ENCODE measurements around the gene SMIM24.

The SMIM24 gene

GRCh38 chr19:3504735-3505134 is 24.4 kb upstream of the SMIM24 start:
- no peak overlapping the region for H3K4me3 ChIP-seq (ENCODE audit: low read depth, low read length)
- no peak for TF ChIP-seq CTCF (IDR thresholded peaks at IDR 0.05; ENCODE audit: low read depth, low read length, missing control alignments)
- DNase-seq (ENCODE audit: low read depth): no peak
- in situ Hi-C loops (cut with HindIII; ENCODE audit: low sequenced_read_pairs): no loop called here

DNA sequence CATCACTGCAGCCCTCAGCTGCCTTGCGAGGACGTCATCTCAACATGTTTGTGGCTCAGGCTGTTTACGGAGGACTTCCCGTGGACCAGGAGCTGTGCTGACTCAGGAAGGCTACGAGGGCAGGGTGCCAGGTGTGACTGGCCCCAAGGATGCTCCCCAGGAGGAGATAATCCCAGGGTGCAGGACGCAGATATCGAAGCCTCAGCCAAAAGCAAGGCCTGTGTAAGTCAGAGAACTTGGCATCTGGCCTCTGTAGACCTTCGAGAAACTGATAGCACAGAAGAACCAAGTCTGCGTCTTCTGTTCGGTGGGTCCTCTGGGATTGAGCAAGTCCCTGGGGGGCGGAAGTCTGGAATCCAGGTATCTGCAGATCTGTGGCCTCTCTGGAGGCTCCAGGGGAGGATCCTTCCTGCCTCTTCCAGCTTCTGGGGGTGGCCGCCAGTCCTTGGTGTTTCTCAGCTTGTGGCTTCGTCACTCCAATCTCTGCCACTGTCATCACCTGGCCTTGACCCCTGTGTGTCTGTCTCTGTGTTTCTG is 22.8 kb upstream of the SMIM24 start:
- TF ChIP-seq CTCF (IDR thresholded peaks at IDR 0.05; ENCODE audit: low read depth, low read length, missing control alignments): no peak
- no peak overlapping the region for H3K4me3 ChIP-seq (ENCODE audit: low read depth, low read length)
- no peak for DNase-seq (ENCODE audit: low read depth)
- in situ Hi-C loops (cut with HindIII; ENCODE audit: low sequenced_read_pairs): no loop called here

GRCh38 chr19:3501780-3502179 is 21.5 kb upstream of the SMIM24 start:
- no peak for DNase-seq (ENCODE audit: low read depth)
- no peak overlapping the region for H3K4me3 ChIP-seq (ENCODE audit: low read depth, low read length)
- in situ Hi-C loops (cut with HindIII; ENCODE audit: low sequenced_read_pairs): no loop called here
- no peak for TF ChIP-seq CTCF (IDR thresholded peaks at IDR 0.05; ENCODE audit: low read depth, low read length, missing control alignments)

DNA sequence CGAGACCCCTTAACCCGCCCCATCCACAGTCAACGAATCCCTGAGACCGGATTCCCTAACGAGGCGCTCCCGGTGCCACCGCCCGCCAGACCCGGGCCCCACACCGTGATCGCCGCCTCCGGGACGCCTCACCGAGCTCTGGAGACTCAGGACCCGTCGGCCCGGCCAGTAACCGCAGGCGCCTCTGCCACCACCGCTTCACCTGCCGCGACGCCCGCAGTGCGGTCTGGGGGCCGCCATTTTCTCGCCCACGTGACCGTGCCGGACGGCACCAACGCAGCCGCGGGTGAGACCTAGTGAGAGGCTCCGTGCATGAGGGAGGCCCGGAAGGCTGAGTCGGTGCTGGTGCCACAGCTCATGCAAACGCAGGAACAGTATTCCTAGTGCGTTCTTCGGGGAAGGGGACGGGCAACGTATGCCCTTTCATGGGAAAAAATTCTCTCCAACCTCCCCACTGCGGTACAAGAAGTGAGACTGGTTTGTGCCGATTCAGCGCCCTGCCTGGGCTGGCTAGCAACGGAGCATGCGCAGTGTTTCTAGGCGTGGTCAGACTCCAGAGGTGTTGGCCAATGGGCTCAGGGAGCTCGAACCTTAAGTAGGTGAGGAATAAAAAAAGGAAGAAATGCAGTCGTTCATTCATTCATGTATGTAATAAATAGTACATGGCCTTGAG is 20.2 kb upstream of the SMIM24 start, which contains the start of gene DOHH:
Gene DOHH (minus strand): TSS at position 246 of the 673 bp plus-strand sequence. CDS start 3,860 bp downstream, outside the sequence.
- DNase-seq (ENCODE audit: low read depth): peak; percentile 96
- peak within 1 kb of the TSS; percentile 58 for H3K4me3 ChIP-seq (ENCODE audit: low read depth, low read length)
- in situ Hi-C loops (cut with HindIII; ENCODE audit: low sequenced_read_pairs): no loop called here
- TF ChIP-seq CTCF (IDR thresholded peaks at IDR 0.05; ENCODE audit: low read depth, low read length, missing control alignments): no peak

- peak overlapping the region; percentile 58 for H3K4me3 ChIP-seq (ENCODE audit: low read depth, low read length)
- no peak for DNase-seq (ENCODE audit: low read depth)
- TF ChIP-seq CTCF (IDR thresholded peaks at IDR 0.05; ENCODE audit: low read depth, low read length, missing control alignments): no peak
- in situ Hi-C loops (cut with HindIII; ENCODE audit: low sequenced_read_pairs): no loop called here
Observed at GRCh38 chr19:3499738-3500428, 19.6 kb upstream of the SMIM24 start.

DNA sequence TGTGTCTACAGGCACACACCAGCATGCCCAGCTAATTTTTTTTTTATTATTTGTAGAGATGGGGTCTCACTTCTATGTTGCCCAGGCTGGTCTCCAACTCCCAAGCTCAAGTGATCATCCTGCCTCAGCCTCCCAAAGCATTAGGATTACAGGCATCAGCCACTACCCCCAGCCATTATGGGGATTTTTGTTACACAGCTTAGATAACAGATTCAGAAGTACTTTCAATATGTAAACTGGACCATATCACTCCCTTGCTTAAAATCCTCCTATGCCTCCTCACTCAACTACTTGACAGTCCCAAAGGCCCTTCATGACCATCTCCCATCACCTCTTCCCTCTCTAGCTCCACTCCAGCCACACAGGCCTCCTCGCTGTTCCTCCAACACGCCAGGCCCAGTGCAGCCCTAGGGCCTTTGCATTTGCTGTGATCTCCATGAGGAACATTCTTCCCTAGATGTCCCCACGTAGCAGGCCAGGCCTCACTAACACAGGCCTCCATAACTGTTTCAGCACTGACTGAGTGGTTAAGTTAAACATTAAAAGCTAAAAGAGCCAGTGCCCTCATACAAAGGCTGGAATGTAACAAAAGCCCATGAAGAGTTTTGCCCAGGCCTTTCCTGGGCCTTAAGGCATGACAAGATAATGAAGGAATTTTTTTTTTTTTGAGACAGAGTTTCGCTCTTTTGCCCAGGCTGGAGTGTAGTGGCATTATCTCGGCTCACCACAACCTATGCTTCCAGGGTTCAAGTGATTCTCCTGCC is 17.6 kb upstream of the SMIM24 start:
- in situ Hi-C loops (cut with HindIII; ENCODE audit: low sequenced_read_pairs): no loop called here
- DNase-seq (ENCODE audit: low read depth): no peak
- TF ChIP-seq CTCF (IDR thresholded peaks at IDR 0.05; ENCODE audit: low read depth, low read length, missing control alignments): no peak

More for the DNA sequence above, 17.6 kb upstream of the SMIM24 start:
- no peak overlapping the region for H3K4me3 ChIP-seq (ENCODE audit: low read depth, low read length)

Measured in astrocyte of the cerebellum (primary cell).